HG02610 (cell line): ENCODE data around the gene UGT1A7.

Experiments used
- ATAC-seq: cut with Tn5 transposase; IDR thresholded peaks from one replicate; pipeline ENCODE4 v1.9.1; 2021; ENCODE audit warnings: mild to moderate bottlenecking, moderate library complexity; ENCODE audit not compliant: unreplicated experiment

Gene UGT1A7

GRCh38 chr2:233814056-233814835 lies 132.5 kb downstream of the UGT1A7 start:
- ATAC-seq, result no peak

DNA sequence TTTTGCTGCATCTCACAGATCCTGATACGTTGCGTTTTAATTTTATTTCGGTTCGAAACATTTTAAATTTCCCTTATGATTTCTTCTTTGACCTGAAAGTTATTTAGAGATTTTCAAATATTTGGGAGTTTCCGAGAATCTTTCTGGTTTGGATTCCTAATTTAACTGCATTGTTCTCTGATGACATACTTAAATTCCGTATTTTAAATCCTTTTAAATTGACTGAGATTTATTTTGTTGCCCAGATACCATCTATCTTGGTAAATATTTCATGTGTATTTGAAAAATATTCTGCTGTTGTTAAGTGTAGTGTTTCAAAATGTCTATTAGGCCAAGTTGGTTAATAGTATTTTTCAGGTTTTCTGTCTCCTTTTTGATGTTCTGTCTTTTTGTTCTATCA lies 134.2 kb downstream of the UGT1A7 start:
- ATAC-seq, result no peak

- ATAC-seq, result no peak
Observed at GRCh38 chr2:233816334-233816733, 134.6 kb downstream of the UGT1A7 start.

GRCh38 chr2:233816771-233817170 lies 135.1 kb downstream of the UGT1A7 start:
- no peak for ATAC-seq

GRCh38 chr2:233817361-233817911 lies 135.7 kb downstream of the UGT1A7 start:
- no peak for ATAC-seq

GRCh38 chr2:233817995-233818638 lies 136.4 kb downstream of the UGT1A7 start:
- ATAC-seq, result no peak

DNA sequence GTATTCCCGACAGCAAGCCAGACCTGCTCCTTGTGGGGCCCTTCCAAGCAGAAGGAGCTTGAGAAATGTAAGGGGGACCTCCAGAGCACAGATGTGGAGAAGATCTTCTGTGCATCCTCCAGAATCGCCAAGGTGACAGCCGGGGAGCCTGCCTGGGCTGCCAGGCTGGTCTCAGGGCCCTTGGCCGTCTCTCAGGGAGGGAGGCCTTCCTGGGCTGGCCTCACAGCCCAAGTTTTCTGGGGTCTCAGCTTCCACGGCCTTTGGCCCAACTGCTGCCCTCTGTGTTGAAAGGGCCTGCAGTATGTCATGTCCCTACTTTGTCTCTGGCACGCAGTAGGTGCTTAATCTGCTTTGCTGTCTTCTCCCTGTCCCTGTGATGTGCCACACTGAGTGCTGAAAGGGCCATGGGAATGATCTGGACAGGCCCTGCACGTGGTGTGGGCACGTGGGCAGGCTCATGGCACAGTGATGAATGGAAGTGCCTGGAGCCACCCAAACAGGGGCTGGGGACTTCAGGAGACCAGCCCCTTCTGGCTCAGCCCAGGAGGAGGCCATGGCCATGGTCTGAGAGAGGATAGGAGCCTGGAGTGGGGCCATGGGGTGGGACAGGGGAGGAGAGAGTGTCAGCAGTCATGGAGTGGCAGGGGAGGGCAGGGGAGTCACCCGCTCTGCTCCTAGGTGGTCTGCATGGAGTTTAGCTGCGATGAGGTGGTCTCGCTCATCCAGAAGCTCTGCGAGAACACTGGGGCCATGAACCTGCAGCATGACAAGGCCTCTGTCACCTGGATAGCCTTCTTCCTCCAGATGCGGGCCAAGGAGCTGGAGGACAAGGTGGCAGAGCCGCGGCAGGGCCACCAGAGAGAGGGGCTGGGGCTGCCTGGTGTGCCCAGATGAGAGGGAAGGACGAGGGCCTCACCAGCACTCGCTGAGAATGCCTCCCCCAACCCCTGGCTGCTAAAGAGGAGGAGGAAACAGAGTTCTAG lies 137.2 kb downstream of the UGT1A7 start:
- no peak for ATAC-seq

GRCh38 chr2:233819884-233820773 lies 138.4 kb downstream of the UGT1A7 start:
- ATAC-seq, result no peak

GRCh38 chr2:233820774-233821105 lies 139.0 kb downstream of the UGT1A7 start:
- no peak for ATAC-seq

DNA sequence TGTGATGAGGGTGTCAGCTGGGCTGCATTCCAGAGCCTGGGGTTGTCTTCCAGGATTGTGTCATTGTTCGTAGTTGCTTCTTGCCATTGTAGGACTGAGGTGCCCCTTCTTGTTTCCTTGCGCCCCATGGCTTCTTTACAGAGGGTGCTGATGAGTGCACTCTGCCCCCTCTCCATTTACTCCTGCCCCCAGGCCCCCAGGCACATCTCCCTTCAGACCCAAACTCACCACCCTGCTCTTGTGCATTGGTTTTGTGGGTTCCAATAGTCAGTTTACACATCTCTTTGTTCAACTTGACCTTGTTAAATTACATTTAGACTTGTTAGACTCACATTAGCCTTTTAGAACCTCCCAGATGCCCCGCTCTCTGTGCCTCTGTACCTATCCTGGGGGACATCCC lies 139.5 kb downstream of the UGT1A7 start:
- no peak for ATAC-seq

DNA sequence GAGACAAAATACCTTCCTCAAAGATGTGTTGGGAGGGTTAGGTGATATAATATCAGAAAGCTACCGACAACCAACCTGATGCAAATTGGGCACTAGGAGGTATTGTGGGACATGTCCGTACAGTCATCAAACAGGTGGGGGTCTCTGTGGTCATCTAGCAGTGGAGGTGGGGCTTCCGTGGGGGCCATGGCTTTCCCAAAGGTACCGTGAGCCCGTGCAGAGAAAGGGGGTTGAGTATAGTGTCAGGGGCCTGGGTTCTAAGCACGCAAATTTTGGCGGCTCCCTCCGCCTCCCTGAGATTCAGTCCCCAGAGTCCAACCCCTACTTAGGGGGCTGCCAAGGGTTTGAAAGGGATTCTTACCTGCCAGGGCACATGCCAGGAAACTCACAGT lies 140.0 kb downstream of the UGT1A7 start:
- ATAC-seq, result no peak

GRCh38 chr2:233822101-233822771 lies 140.5 kb downstream of the UGT1A7 start:
- ATAC-seq, result no peak
